IPS DF 6.9 (cell line): Measurements from ENCODE around the gene ROCK2.
A peak's percentile ranks its signal among the peaks of the same experiment; 100 is the strongest.

Experiments used
- DNase-seq: peaks from one replicate; pipeline ENCODE4 v3.0.0-alpha.2; 2013; ENCODE audit warnings: low read depth, low spot score
- H3K27ac ChIP-seq: one replicate; pipeline ENCODE4 v1.5.1; 2013; ENCODE audit warnings: low read length, control low read depth
- H3K27me3 ChIP-seq: 2 replicates; pipeline ENCODE4 v1.6.1; 2013; ENCODE audit warnings: mild to moderate bottlenecking, low read length; ENCODE audit not compliant: control insufficient read depth, insufficient read depth
- H3K36me3 ChIP-seq: 2 replicates; pipeline ENCODE4 v1.6.1; 2013; ENCODE audit warnings: low read length; ENCODE audit not compliant: control insufficient read depth, insufficient read depth
- H3K4me1 ChIP-seq: 2 replicates; pipeline ENCODE4 v1.6.1; 2013; ENCODE audit warnings: low read length; ENCODE audit not compliant: control insufficient read depth, insufficient read depth
- H3K4me3 ChIP-seq: 2 replicates; pipeline ENCODE4 v1.5.1; 2013; ENCODE audit warnings: mild to moderate bottlenecking, low read length
- H3K9me3 ChIP-seq: 2 replicates; pipeline ENCODE4 v1.6.1; 2013; ENCODE audit warnings: low read length, inconsistent platforms; ENCODE audit not compliant: control insufficient read depth, insufficient read depth
- WGBS: extraction: QIAGEN DNeasy Blood & Tissue Kit; methylation state at CpG from one replicate; pipeline ENCODE4 v1.1.7; 2013; ENCODE audit warnings: mixed read lengths, missing lambda C conversion rate; ENCODE audit not compliant: insufficient read length, insufficient coverage; 5-methylcytosine and 5-hydroxymethylcytosine counted together

Gene ROCK2

DNA sequence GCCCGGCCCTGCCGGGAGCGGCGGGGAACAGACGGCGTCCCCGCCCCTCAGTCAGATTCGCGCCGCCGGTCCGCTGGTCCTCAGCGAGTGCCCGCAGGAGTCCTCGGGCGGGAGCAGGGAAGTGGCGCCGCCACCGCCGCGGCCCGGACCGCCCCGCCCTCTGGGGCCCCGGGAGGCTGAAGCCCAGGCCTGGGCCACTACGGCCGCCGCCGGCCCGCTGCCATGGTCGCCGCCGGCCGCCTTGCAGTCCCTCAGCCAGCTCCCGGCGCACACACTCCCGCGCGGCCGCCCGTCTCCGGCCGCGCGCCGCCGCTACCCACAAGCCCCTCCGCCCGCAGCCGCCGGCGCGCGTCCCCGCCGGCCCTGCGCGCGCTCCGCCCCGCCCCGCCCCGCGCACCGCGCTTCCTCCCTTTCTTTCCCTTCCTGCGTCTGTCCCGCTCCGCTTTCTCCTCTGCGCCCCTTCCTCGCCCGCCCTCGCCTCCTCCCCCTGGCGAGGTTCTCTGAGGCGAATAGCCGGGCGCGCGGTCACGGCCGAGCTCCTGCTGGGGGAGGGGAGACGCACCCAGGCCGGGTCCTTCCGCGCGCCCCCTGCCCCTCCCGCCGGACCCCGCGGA, at the start of gene ROCK2:
TSS of gene ROCK2 (minus strand) at position 295 of the 614 bp plus-strand sequence. CDS start 500 bp downstream, outside the sequence.
- H3K9me3 ChIP-seq = no peaks in the 10 kb centered on the region
- H3K4me3 ChIP-seq = peak within 1 kb of the TSS; percentile 96
- WGBS = no CpG with 5 or more reads among the region's 90 CpGs
- H3K27ac ChIP-seq = no peak within 1 kb of the TSS
- no peaks in the 10 kb centered on the region for H3K27me3 ChIP-seq
- DNase-seq = peak; percentile 43
- H3K4me1 ChIP-seq = no peaks in the 10 kb centered on the region
- no peaks in the 10 kb centered on the region; the same call in 1 of the 2 replicates for H3K36me3 ChIP-seq

- H3K9me3 ChIP-seq = no peaks in the 10 kb centered on the region
- DNase-seq = no peak
- no peaks in the 10 kb centered on the region for H3K4me1 ChIP-seq
- H3K36me3 ChIP-seq = no peaks in the 10 kb centered on the region
- no CpG with 5 or more reads among the region's 11 CpGs for WGBS
- H3K27ac ChIP-seq = no peak overlapping the region
- no peak overlapping the region for H3K4me3 ChIP-seq
- H3K27me3 ChIP-seq = no peaks in the 10 kb centered on the region
Measured at GRCh38 chr2:11393711-11394236, 49.3 kb upstream of the ROCK2 start.

GRCh38 chr2:11391942-11392266, 47.5 kb upstream of the ROCK2 start:
- no CpG with 5 or more reads among the region's 3 CpGs for WGBS
- Histone ChIP-seq H3K36me3 (no peaks in the 10 kb centered on the region), H3K4me1 (no peaks in the 10 kb centered on the region), H3K27me3 (no peaks in the 10 kb centered on the region), H3K27ac (no peak overlapping the region), H3K9me3 (no peaks in the 10 kb centered on the region), H3K4me3 (no peak overlapping the region)
- DNase-seq = no peak

- Histone ChIP-seq H3K4me3 (no peak overlapping the region), H3K9me3 (no peaks in the 10 kb centered on the region), H3K27me3 (no peaks in the 10 kb centered on the region), H3K36me3 (no peaks in the 10 kb centered on the region), H3K4me1 (no peaks in the 10 kb centered on the region), H3K27ac (no peak overlapping the region)
- no peak for DNase-seq
- no CpG with 5 or more reads among the region's 5 CpGs for WGBS
Measured at GRCh38 chr2:11390399-11390658, 45.9 kb upstream of the ROCK2 start.

DNA sequence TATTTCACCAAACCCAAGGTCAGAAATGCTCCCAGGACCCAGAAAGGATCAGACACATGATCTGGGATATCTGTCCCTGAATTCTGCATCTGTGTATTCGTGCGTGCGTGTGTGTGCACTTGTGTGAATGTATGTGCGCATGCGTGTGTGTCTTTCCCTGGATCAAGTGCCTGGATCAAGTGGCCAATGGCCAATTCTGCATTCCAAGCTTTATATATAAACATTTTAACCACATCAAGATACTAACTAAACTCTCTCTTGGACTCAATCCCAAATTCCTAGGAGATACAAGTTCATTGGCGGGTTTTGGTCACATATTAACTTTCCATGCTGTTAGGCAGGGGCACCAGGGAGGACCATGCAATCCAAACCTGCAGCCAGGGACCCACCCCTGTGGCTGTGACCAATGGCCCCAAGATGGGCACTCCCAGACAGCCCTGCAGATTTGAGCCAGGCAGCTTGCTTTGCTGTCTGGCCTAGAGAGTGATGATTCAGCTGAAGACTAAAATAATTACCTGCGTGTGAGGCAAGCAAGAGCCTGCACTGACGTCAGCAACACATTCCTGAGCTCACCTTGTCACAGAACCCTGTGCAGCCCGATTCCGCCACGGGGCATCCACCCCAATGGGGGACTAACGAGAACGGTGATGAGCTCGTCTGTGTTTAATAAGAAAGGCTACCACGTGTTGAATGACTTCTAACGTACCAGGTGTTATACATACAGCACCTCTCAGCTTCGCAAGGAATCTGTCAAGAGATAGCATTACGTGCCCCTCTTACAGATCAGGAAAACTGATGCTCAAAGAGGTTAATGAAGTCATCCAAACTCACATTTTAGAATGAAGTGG, 45.3 kb upstream of the ROCK2 start:
- Histone ChIP-seq H3K27ac (no peak overlapping the region), H3K36me3 (no peaks in the 10 kb centered on the region), H3K4me1 (no peaks in the 10 kb centered on the region), H3K27me3 (no peaks in the 10 kb centered on the region), H3K4me3 (no peak overlapping the region), H3K9me3 (no peaks in the 10 kb centered on the region)
- WGBS = no CpG with 5 or more reads among the region's 18 CpGs
- no peak for DNase-seq

DNA sequence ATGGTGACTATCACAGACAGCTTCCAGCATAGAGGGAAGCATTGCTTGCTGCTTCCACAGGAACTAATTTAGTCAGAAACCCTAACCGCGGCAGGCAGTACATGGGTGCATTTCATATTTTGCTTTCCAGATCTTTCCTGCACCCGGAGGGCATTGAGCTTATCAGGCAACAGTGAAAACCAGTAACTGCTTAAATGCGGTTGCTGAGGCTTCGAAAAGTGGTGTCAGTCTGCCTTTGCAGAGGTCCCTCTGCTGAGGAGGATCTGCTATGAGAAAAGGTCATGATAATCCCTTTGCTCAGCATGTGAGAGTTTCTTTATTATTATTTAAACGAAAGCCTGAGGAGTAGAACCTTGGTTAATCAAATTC, 44.6 kb upstream of the ROCK2 start:
- Histone ChIP-seq H3K36me3 (no peaks in the 10 kb centered on the region), H3K4me1 (no peaks in the 10 kb centered on the region), H3K27ac (no peak overlapping the region)

DNA sequence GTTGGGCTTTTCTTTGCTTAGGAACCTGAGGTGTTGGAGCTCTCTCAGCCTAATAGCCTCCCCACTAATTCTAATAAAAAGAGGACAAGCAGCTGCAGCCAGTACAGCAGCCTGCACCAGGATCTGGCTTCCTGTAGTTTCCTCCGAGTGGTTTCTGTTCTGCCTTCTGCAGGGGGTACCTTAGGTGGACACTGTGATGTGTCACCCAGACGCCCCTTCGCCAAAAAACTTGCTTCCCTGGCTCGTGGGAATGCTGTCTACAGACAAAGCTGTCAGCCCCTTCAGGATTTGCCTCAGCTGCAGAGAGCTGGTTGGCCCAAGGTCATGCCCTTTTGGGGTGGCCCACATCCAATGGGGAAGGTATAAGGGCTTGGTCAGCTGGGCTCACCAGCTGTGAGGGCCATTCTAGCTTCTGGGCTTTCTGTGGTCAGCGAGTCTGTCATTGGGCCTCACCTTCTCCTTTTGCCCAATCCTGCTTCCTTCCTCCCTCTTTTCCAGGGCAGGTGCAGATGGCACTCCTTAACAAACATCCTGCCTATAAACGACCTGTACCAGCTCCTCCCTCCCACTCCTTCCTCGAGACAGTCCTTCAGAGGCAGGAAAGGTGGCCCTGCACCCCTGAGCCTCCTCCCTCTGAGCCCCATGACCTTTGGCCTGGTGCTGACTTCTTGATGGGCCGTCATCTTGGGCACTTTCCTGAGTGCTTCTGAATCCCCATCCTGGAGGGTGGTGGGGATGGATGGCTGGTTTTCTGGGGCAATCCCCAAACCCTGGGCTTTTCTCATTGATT, 44.0 kb upstream of the ROCK2 start:
- H3K9me3 ChIP-seq = no peaks in the 10 kb centered on the region
- H3K27me3 ChIP-seq = no peaks in the 10 kb centered on the region
- H3K4me3 ChIP-seq = no peak overlapping the region
- WGBS = no CpG with 5 or more reads among the region's 8 CpGs
- H3K4me1 ChIP-seq = no peaks in the 10 kb centered on the region
- no peak for DNase-seq
- H3K36me3 ChIP-seq = no peaks in the 10 kb centered on the region
- no peak overlapping the region for H3K27ac ChIP-seq

More for the DNA sequence above, 44.6 kb upstream of the ROCK2 start:
- WGBS = no CpG with 5 or more reads among the region's 6 CpGs
- H3K27me3 ChIP-seq = no peaks in the 10 kb centered on the region
- H3K4me3 ChIP-seq = no peak overlapping the region
- DNase-seq = no peak
- H3K9me3 ChIP-seq = no peaks in the 10 kb centered on the region

- Histone ChIP-seq H3K4me3 (no peak overlapping the region), H3K27me3 (no peaks in the 10 kb centered on the region), H3K27ac (no peak overlapping the region), H3K36me3 (no peaks in the 10 kb centered on the region), H3K9me3 (no peaks in the 10 kb centered on the region), H3K4me1 (no peaks in the 10 kb centered on the region)
- no CpG with 5 or more reads among the region's 8 CpGs for WGBS
- no peak for DNase-seq
Measured at GRCh38 chr2:11387843-11388242, 43.4 kb upstream of the ROCK2 start.

GRCh38 chr2:11387100-11387390, 42.6 kb upstream of the ROCK2 start:
- H3K9me3 ChIP-seq = no peaks in the 10 kb centered on the region
- WGBS = no CpG with 5 or more reads among the region's 9 CpGs
- DNase-seq = no peak
- no peaks in the 10 kb centered on the region for H3K4me1 ChIP-seq
- H3K4me3 ChIP-seq = no peak overlapping the region
- H3K27ac ChIP-seq = no peak overlapping the region
- H3K27me3 ChIP-seq = no peaks in the 10 kb centered on the region
- no peaks in the 10 kb centered on the region for H3K36me3 ChIP-seq

DNA sequence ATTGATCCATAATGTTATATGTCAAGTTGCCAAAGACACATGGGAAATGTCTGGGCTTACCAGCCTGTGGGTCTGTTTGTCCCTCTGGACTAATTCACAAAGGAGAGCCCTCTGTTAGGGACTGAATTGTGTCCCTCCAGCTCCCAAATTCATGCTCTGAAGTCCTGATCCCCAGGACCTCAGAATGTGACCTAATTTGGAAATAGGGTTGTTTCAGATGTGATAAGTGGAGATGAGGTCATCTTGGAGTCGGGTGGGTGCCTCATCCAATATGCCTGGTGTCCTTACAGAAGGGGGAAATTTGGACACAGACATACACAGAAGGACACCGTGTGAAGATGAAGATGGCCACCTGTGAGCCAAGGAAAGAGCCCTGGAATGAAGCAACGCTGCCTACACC, 41.4 kb upstream of the ROCK2 start:
- Histone ChIP-seq H3K27me3 (no peaks in the 10 kb centered on the region), H3K9me3 (no peaks in the 10 kb centered on the region), H3K4me1 (no peaks in the 10 kb centered on the region), H3K27ac (no peak overlapping the region), H3K36me3 (no peaks in the 10 kb centered on the region), H3K4me3 (no peak overlapping the region)
- no peak for DNase-seq
- no CpG with 5 or more reads among the region's 3 CpGs for WGBS
